GM12874 (cell line): ENCODE measurements around the gene MSLN.

Experiments used
- TF ChIP-seq, protein P1 (sequence below): IDR thresholded peaks from 2 replicates; pipeline ENCODE4 v1.5.1; 2011; ENCODE audit warnings: low read depth, mild to moderate bottlenecking, control low read depth, low read length, moderate library complexity; ENCODE audit not compliant: insufficient read depth

MSLN gene

GRCh38 chr16:818132-818531 is 57.6 kb downstream of the MSLN start:
- TF ChIP-seq, protein P1, sequence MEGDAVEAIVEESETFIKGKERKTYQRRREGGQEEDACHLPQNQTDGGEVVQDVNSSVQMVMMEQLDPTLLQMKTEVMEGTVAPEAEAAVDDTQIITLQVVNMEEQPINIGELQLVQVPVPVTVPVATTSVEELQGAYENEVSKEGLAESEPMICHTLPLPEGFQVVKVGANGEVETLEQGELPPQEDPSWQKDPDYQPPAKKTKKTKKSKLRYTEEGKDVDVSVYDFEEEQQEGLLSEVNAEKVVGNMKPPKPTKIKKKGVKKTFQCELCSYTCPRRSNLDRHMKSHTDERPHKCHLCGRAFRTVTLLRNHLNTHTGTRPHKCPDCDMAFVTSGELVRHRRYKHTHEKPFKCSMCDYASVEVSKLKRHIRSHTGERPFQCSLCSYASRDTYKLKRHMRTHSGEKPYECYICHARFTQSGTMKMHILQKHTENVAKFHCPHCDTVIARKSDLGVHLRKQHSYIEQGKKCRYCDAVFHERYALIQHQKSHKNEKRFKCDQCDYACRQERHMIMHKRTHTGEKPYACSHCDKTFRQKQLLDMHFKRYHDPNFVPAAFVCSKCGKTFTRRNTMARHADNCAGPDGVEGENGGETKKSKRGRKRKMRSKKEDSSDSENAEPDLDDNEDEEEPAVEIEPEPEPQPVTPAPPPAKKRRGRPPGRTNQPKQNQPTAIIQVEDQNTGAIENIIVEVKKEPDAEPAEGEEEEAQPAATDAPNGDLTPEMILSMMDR: no peak
